A172 (cell line): ENCODE measurements around the gene KLHL7. TPM values are rescaled to one million over a fixed set of nuclear protein-coding genes. Genes with fewer than 3 reads are reported as not detected.
"Not testable (repeated sequence)": the region's sequence is repeated elsewhere in the genome, so short reads cannot be mapped to it uniquely, and the experiment has no call there.

Experiments used
- DNase-seq: peaks from one replicate; pipeline ENCODE4 v3.0.0-alpha.2; 2015; ENCODE audit warnings: low spot score
- total RNA-seq: library from RNA; depleted of rRNA; stranded (reverse); fragments of >200 nt; shearing (Covaris generic); gene quantifications from 2 replicates; pipeline ENCODE4 v1.2.3, GENCODE V29; 2014

KLHL7 gene
- total RNA-seq, 1 experiment from 2014 or later = 93.0 TPM

- peak; percentile 98 for DNase-seq
Measured at GRCh38 chr7:23181684-23182553, 76.3 kb downstream of the KLHL7 start, which contains the start of gene NUP42. TSS of gene NUP42 (plus strand) at chr7:23182048. CDS start at chr7:23182086, 38 bp downstream.

DNA sequence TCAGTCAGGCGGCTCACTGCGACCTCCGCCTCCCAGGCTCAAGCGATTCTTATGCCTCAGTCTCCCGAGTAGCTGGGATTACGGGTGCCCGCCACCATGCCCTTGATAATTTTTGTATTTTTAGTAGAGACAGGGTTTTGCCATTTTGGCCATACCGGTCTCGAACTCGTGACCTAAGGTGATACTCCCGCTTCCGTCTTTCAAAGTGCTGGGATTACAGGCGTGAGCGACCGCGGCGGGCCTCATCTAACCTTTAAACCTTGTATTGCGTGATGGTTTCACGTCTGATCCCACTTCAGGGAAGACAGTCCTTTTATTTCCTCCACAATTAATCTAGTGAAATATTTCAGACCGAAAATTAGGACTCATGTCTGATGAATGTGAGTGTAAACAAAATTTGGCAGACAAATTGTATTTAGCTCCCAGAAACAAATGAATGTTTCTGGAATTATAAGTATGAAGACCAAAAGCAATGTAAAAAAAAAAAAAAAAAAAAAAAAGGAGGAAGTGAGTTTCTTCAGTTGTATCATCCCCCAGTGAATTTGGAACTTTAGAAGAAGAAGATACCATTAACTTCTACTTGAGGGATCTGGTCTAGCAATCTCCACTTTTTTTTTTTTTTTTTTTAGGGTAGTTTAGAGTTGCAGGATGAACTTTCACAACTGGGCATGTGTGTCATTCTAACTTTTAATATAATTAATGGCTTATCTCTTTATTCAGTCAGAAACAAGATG is 77.9 kb downstream of the KLHL7 start:
- no peak for DNase-seq

- DNase-seq = no peak
Measured at GRCh38 chr7:23184291-23184690, 78.7 kb downstream of the KLHL7 start.

- DNase-seq = peak; percentile 75
Measured at GRCh38 chr7:23184709-23185359, 79.2 kb downstream of the KLHL7 start.

DNA sequence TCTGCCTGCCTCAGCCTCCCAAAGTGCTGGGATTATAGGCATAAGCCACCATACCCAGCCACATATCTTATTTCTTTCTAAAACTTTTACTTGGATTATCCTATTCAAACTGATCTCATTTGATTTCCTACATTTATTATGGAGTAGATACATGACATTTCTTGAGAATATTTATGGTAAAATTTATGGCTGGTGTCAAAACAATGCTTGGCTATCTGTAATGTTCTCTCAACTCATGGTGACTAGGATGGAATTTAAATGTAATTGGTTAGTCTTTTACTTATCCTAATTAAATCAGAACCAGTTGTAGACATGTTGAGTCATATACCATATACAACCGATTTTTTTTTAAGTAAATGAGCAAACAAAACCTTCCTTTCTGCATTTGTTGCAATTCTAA is 80.4 kb downstream of the KLHL7 start:
- DNase-seq = no peak

DNA sequence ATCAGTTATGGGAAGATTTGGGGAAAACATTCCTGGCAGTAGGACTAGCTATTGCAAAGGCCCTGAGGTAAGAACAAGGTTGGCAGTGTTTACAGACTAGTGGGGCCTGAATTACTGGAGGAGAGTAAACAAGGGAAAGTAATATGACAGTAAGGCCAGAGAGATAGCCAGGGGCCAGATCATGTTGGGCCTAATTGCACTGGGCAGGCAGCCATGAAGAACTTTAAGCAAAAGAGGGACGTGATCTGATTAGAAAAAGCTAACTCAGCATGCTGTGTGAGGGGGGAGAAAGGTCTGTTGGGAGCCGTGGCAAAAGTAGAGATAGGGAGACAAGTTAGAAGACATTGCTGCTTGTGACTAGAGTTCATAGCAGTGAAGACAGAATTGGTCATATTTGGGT is 85.4 kb downstream of the KLHL7 start:
- no peak for DNase-seq

GRCh38 chr7:23193650-23194227 is 88.2 kb downstream of the KLHL7 start:
- not testable (repeated sequence) for DNase-seq

DNA sequence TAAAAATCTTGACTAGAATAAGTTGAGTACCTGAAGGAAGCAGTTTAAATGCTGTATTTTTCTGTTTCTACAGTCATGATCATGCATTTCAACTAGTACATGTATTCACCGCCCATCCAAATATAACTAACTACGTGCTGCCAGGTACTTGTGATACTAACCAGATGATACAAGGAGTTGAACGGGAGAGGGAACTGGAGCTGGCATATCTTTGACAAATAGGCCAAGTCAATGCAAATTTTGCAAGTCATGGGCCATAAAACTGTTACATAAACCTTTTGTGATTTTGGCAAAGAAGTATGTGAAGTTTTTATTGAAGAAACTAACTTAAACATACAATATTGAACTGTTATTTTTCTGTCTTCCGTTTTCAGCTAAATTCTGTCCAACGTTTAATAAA is 90.7 kb downstream of the KLHL7 start:
- DNase-seq = no peak

GRCh38 chr7:23197745-23198144 is 92.2 kb downstream of the KLHL7 start:
- not testable (repeated sequence) for DNase-seq

DNA sequence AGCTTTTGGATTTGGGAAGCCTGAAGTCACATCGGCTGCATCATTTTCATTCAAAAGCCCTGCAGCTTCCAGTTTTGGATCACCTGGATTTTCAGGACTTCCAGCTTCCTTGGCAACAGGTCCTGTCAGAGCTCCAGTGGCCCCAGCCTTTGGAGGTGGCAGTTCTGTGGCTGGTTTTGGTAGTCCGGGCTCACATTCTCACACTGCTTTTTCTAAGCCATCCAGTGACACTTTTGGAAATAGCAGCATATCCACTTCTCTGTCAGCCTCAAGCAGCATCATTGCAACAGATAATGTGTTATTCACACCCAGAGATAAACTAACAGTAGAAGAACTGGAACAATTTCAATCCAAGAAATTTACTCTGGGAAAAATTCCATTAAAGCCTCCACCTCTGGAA is 94.7 kb downstream of the KLHL7 start:
- DNase-seq = no peak

GRCh38 chr7:23204241-23204640 is 98.7 kb downstream of the KLHL7 start:
- no peak for DNase-seq

GRCh38 chr7:23205577-23205908 is 100.0 kb downstream of the KLHL7 start:
- DNase-seq = no peak

GRCh38 chr7:23205909-23206767 is 100.6 kb downstream of the KLHL7 start:
- DNase-seq = no peak

GRCh38 chr7:23207021-23207420 is 101.4 kb downstream of the KLHL7 start:
- no peak for DNase-seq

DNA sequence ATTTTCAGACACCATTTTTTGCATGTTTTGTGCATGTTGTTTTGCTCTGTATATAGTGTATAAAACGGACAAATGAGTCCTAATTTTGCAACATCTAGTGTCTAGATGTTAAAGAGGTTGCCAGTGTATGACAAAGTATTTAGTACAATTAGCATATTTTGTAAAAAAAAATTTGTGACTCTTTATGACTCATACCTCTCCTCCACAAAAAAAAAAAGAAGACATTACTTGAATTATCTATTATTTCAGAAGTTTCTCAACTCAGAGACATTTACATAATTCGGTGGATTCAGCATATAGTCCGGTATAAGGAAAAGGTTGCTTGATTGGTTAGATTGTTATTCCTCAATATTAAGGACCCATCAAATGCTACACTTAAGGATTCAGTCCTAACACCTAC is 102.3 kb downstream of the KLHL7 start:
- DNase-seq = no peak

DNA sequence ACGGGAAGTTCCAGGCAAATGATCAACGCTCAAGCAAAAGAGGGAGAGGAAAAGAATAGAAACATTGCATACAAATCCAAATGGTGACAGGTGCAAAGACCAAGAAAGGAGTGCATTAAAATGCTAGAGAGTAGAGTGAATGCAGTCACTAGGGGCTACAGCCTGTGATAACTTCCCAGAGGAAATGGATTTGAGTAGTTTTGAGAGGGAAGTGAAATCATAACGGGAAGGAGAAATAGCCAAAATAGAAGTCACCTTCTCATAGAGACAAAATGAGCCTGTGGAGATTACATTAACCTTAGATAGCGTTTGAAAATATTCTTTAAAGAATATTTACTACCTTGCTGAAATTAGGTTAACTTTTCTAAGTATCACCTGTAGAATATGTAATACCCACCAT is 102.7 kb downstream of the KLHL7 start:
- no peak for DNase-seq

DNA sequence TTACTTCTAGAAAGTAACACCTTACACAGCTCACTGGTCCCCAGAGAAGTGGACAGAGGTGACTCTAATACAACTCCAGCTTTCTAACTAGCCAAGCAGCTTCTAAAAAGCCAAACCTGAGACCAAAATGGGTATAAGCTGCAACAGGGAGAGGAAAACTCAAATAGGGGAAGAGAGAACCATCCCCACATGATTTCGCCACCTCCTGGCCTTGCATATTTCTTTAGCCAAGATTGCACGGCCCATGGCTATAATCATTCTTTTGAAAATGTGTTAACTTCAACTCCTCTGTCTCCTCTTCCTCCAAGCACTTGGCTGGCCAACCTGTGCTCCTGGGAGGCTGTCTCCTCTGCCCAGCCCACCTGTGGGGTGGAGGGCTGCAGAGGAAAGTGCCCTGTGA is 104.9 kb downstream of the KLHL7 start:
- DNase-seq = no peak

GRCh38 chr7:23211589-23211988 is 106.0 kb downstream of the KLHL7 start:
- no peak for DNase-seq

DNA sequence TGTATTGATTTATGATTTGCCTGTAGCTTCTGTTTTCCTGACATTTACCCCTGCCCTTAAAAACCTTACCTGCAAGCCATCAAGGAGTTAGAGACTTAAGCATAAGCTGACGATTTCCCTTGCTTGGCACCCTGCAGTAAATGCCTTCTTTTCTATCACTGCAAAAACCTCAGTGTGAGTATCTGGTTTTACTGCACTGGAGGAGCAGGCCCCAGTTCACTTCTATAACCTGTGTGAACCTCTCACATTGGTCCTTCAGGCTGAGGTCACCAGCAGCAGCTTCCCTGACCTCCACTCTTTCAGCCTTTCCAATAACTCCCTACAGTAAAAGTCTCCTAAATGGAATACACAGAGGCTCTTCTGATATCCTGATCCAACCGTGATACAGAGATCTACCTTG is 106.8 kb downstream of the KLHL7 start:
- no peak for DNase-seq

DNA sequence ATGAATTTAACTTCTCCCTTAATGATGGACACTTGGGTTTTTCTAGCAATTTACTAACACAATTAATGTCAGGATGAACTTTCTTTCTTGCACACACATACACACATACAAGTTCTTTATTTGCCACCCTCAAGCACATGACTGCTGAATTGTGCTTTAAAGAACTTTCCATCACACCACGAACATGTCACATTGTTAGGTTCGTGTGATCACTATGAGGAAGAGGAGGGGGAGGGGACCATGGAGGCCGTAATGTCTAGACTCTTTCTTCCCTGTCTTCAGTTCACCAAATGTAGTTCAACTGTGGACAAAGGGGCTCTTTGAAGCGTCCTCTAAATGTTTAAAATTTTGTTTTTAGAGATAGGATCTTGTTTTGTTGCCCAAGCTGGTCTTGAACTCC is 107.3 kb downstream of the KLHL7 start:
- DNase-seq = no peak

- no peak for DNase-seq
Measured at GRCh38 chr7:23213755-23214154, 108.2 kb downstream of the KLHL7 start.
